ENCODE data around the gene BACE2.

Gene BACE2

GRCh38 chr21:41328660-41329607 lies 161.0 kb downstream of the BACE2 start:
- no peak for ATAC-seq

More at GRCh38 chr21:41328660-41329607, 161.0 kb downstream of the BACE2 start:
- no peak for TF ChIP-seq CSRNP3 (CRISPR knock-in tag; IDR thresholded peaks at IDR 0.05)
- TF ChIP-seq ZNF70 (CRISPR knock-in tag; IDR thresholded peaks at IDR 0.05), result no peak
- no peak for TF ChIP-seq ZNF565 (CRISPR knock-in tag; conservative IDR thresholded peaks at IDR 0.05; ENCODE audit: low read depth)
- no peak for TF ChIP-seq BACH2 (CRISPR knock-in tag; IDR thresholded peaks at IDR 0.05; ENCODE audit: borderline replicate concordance)
- TF ChIP-seq CREB5 (CRISPR knock-in tag; IDR thresholded peaks at IDR 0.05; ENCODE audit: low read depth), result no peak
- no peak for TF ChIP-seq ZC3H10 (CRISPR knock-in tag; IDR thresholded peaks at IDR 0.05)
- TF ChIP-seq TCF4 (CRISPR knock-in tag; IDR thresholded peaks at IDR 0.05; ENCODE audit: borderline replicate concordance), result no peak
- no peak for TF ChIP-seq POU6F1 (CRISPR knock-in tag; IDR thresholded peaks at IDR 0.05; ENCODE audit: borderline replicate concordance, low read depth)
- no peak for TF ChIP-seq GLIS3 (CRISPR knock-in tag; IDR thresholded peaks at IDR 0.05)
- TF ChIP-seq ISL1 (CRISPR knock-in tag; IDR thresholded peaks at IDR 0.05), result no peak
- no peak for TF ChIP-seq ARNTL (CRISPR knock-in tag; IDR thresholded peaks at IDR 0.05; ENCODE audit: borderline replicate concordance, low read depth)
- no peak for TF ChIP-seq SNAI2 (CRISPR knock-in tag; IDR thresholded peaks at IDR 0.05)
- TF ChIP-seq TOX (CRISPR knock-in tag; IDR thresholded peaks at IDR 0.05; ENCODE audit: borderline replicate concordance), result no peak
- no peak for TF ChIP-seq ZNF8 (CRISPR knock-in tag; IDR thresholded peaks at IDR 0.05)
- TF ChIP-seq CSDC2 (CRISPR knock-in tag; IDR thresholded peaks at IDR 0.05), result no peak
- no peak for TF ChIP-seq ZFP30 (CRISPR knock-in tag; IDR thresholded peaks at IDR 0.05)
- no peak for TF ChIP-seq ZFP3 (CRISPR knock-in tag; IDR thresholded peaks at IDR 0.05)

Data from SK-N-SH treated with all-trans-retinoic acid at 6 μM for 48 hours (cell line).